Ishikawa (cell line): ENCODE data around the gene MSMP.

Experiments
- CEBPB ChIP-seq: IDR thresholded peaks from 2 replicates; pipeline ENCODE4 v1.6.1; 2012
- EGR1 ChIP-seq: IDR thresholded peaks from 2 replicates; pipeline ENCODE4 v1.6.1; 2012
- EP300 ChIP-seq: IDR thresholded peaks from 2 replicates; pipeline ENCODE4 v1.6.1; 2012; ENCODE audit warnings: borderline replicate concordance
- RAD21 ChIP-seq: IDR thresholded peaks from 2 replicates; pipeline ENCODE4 v1.6.1; 2012; ENCODE audit warnings: low read depth
- TAF1 ChIP-seq: IDR thresholded peaks from 2 replicates; pipeline ENCODE4 v1.6.1; 2012; ENCODE audit warnings: low read depth, mild to moderate bottlenecking
- TEAD4 ChIP-seq: IDR thresholded peaks from 2 replicates; pipeline ENCODE4 v1.6.1; 2012
- YY1 ChIP-seq: IDR thresholded peaks from 2 replicates; pipeline ENCODE4 v1.6.1; 2012; ENCODE audit warnings: low read depth
- TF ChIP-seq, protein P1 (sequence below): IDR thresholded peaks from 2 replicates; pipeline ENCODE4 v1.6.1; 2012; ENCODE audit warnings: low read depth, mild to moderate bottlenecking
- TF ChIP-seq, protein P2 (sequence below): IDR thresholded peaks from 2 replicates; pipeline ENCODE4 v1.6.1; 2012

DNA sequence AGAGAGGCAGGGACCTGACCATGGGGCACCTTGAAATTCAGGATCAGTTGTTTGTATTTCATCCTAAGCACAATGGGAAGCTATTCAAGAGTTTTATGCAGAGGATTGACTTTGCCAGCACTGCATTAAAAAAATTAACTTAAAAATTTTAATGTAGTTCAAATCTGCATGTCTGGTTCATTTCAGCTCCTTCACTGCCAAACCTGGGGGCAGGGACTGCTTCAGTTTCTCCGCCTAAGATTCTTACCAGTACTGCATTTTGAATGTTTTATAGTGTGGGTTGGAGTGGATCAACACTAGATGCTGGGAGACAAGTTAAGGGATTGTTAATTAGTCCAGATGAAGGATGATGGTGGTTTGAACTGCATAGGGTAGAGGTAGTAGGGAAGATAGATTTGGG is 15.7 kb upstream of the MSMP start:
- TF ChIP-seq RAD21 (no peak), TAF1 (no peak), EP300 (no peak), EGR1 (no peak), CEBPB (no peak), YY1 (no peak), TEAD4 (no peak)
- TF ChIP-seq, protein P1, sequence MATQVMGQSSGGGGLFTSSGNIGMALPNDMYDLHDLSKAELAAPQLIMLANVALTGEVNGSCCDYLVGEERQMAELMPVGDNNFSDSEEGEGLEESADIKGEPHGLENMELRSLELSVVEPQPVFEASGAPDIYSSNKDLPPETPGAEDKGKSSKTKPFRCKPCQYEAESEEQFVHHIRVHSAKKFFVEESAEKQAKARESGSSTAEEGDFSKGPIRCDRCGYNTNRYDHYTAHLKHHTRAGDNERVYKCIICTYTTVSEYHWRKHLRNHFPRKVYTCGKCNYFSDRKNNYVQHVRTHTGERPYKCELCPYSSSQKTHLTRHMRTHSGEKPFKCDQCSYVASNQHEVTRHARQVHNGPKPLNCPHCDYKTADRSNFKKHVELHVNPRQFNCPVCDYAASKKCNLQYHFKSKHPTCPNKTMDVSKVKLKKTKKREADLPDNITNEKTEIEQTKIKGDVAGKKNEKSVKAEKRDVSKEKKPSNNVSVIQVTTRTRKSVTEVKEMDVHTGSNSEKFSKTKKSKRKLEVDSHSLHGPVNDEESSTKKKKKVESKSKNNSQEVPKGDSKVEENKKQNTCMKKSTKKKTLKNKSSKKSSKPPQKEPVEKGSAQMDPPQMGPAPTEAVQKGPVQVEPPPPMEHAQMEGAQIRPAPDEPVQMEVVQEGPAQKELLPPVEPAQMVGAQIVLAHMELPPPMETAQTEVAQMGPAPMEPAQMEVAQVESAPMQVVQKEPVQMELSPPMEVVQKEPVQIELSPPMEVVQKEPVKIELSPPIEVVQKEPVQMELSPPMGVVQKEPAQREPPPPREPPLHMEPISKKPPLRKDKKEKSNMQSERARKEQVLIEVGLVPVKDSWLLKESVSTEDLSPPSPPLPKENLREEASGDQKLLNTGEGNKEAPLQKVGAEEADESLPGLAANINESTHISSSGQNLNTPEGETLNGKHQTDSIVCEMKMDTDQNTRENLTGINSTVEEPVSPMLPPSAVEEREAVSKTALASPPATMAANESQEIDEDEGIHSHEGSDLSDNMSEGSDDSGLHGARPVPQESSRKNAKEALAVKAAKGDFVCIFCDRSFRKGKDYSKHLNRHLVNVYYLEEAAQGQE = no peak
- TF ChIP-seq, protein P2, sequence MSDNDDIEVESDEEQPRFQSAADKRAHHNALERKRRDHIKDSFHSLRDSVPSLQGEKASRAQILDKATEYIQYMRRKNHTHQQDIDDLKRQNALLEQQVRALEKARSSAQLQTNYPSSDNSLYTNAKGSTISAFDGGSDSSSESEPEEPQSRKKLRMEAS = no peak
